ENCODE results near the gene FRY.

- TF ChIP-seq CTCF (conservative IDR thresholded peaks at IDR 0.05; ENCODE audit: low read length) = no peak
- TF ChIP-seq EZH2phosphoT487 (IDR thresholded peaks at IDR 0.05; ENCODE audit: borderline replicate concordance, low read depth, low read length) = no peak
Measured at GRCh38 chr13:32277839-32278238, 246.3 kb downstream of the FRY start.
